Activated T-helper 1 cell treated with anti-CD3 and anti-CD28 coated beads, Interleukin-12 subunit alpha, Interleukin-12 subunit beta, Interleukin-2, Interleukin-4 antibody, amounts not matched to agents 30 ng/mL and 10 ng/mL and 1 ng/mL, durations not matched to agents 14 hours and 24 hours and 36 hours (primary cell): ENCODE measurements around the gene MYO18A. TPM values are rescaled to one million over a fixed set of nuclear protein-coding genes. Genes with fewer than 3 reads are reported as not detected.

Experiments used
- DNase-seq: peaks from one replicate; pipeline ENCODE4 v3.0.0; 2021; ENCODE audit warnings: low spot score
- H3K27ac Mint-ChIP-seq: one replicate; pipeline ENCODE4 v1.8.0; 2021; ENCODE audit warnings: mild to moderate bottlenecking, mixed read lengths
- H3K27me3 Mint-ChIP-seq: one replicate; pipeline ENCODE4 v1.8.0; 2022; ENCODE audit warnings: mild to moderate bottlenecking, moderate library complexity, mixed read lengths; ENCODE audit not compliant: insufficient read depth
- H3K36me3 Mint-ChIP-seq: one replicate; pipeline ENCODE4 v1.8.0; 2021; ENCODE audit warnings: low read depth, mixed read lengths
- H3K4me1 Mint-ChIP-seq: one replicate; pipeline ENCODE4 v1.8.0; 2021; ENCODE audit warnings: low read depth, mixed read lengths
- H3K4me3 Mint-ChIP-seq: one replicate; pipeline ENCODE4 v1.8.0; 2021; ENCODE audit warnings: mild to moderate bottlenecking, moderate library complexity, mixed read lengths
- H3K9me3 Mint-ChIP-seq: one replicate; pipeline ENCODE4 v1.8.0; 2021; ENCODE audit warnings: mixed read lengths
- intact Hi-C: fragments of 100-400 bp; cut with micrococcal nuclease; formaldehyde crosslinking; loops from one replicate; pipeline ENCODE4 v1.15.1; 2024
- total RNA-seq: library from RNA; stranded (reverse); gene quantifications from 2 replicates; pipeline ENCODE4 v1.2.3, GENCODE V29; 2022

MYO18A gene
- total RNA-seq, 1 donor from 2014 or later = 40.5 TPM

DNA sequence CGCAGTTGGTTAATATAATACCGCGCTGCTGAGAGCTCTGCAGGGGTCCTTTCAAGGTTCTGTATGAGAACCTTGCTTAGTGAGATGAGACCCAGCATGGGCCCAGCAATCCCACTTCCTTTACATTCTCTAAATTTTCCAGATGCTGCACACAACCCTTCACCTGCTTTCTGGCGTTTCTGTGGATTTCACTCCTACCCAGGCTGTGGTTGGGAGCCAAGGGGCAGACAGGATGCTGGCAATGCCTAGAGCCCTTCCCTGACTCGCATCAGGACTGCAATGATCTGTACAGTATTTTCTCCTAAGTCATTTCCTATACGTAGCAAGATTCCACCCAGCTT lies 147.4 kb downstream of the MYO18A start:
- H3K27ac Mint-ChIP-seq = no peak overlapping the region
- H3K4me1 Mint-ChIP-seq = no peaks in the 10 kb centered on the region
- peaks cover 28% of the 10 kb centered on the region for H3K27me3 Mint-ChIP-seq
- peaks cover 5% of the 10 kb centered on the region for H3K9me3 Mint-ChIP-seq
- no peaks in the 10 kb centered on the region for H3K36me3 Mint-ChIP-seq
- no peak overlapping the region for H3K4me3 Mint-ChIP-seq
- no peak for DNase-seq
- intact Hi-C loops = no loop called here

GRCh38 chr17:29032013-29032856 lies 148.0 kb downstream of the MYO18A start:
- intact Hi-C loops = no loop called here
- H3K4me3 Mint-ChIP-seq = no peak overlapping the region
- peaks cover 32% of the 10 kb centered on the region for H3K27me3 Mint-ChIP-seq

DNA sequence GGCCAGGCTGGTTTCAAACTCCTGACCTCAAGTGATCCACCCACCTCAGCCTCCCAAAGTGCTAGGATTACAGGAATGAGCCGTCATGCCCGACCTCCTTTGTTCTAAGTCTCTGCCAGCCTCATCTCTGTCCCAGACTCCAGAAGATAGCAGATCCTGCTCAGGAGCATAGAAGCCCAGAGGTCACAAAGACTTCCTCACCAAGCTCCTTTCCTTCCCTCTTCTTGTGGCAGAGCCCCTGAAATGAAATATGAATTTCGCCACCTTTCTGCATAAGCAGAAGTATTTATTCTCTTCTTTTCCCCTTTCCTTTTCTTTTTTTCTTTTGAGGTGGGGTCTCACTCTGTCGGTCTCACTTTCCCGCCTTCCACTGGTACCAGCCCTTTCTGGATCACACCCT lies 148.7 kb downstream of the MYO18A start:
- Mint-ChIP-seq H3K27me3 (peaks cover 39% of the 10 kb centered on the region), H3K4me1 (no peaks in the 10 kb centered on the region), H3K27ac (no peak overlapping the region), H3K9me3 (peaks cover 5% of the 10 kb centered on the region), H3K4me3 (no peak overlapping the region), H3K36me3 (no peaks in the 10 kb centered on the region)
- DNase-seq = no peak
- intact Hi-C loops = no loop called here

More at GRCh38 chr17:29032013-29032856, 148.0 kb downstream of the MYO18A start:
- DNase-seq = no peak
- no peak overlapping the region for H3K27ac Mint-ChIP-seq
- H3K9me3 Mint-ChIP-seq = peaks cover 5% of the 10 kb centered on the region
- H3K36me3 Mint-ChIP-seq = no peaks in the 10 kb centered on the region
- no peaks in the 10 kb centered on the region for H3K4me1 Mint-ChIP-seq

DNA sequence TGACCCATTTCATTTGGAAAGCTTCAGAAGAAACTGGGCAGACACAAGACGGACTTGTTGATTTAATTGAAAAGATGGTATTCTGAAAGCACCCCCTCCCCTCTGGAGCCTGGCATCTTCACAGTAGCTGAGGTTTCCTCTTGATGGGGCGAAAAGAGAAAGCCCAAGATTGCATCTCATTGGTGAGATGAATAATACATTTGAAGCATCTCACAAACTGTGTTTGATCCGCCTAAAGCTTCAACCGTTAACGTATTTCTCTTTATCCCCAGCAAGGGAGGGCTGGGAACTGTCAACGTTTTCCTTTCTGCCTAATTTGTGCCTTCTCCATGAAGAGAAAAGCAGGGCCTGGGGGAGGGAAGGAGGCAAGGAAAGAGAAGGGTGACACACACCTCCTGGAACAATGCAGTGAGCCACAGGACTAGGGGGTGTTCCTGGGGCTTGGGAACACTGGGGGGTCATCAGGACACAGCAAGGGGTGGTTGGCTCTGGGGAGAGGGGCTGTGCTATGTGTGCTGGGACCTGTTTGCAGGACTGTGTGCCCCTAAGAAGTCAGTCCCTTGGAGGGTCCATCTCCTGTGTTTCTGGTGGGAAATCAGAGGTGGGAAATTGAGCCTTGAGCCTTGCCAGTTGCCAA lies 155.8 kb downstream of the MYO18A start:
- Mint-ChIP-seq H3K4me3 (no peak overlapping the region), H3K27ac (no peak overlapping the region), H3K4me1 (peaks cover 2% of the 10 kb centered on the region), H3K27me3 (peaks cover 41% of the 10 kb centered on the region), H3K9me3 (no peaks in the 10 kb centered on the region), H3K36me3 (no peaks in the 10 kb centered on the region)
- DNase-seq = no peak
- intact Hi-C loops = no loop called here

DNA sequence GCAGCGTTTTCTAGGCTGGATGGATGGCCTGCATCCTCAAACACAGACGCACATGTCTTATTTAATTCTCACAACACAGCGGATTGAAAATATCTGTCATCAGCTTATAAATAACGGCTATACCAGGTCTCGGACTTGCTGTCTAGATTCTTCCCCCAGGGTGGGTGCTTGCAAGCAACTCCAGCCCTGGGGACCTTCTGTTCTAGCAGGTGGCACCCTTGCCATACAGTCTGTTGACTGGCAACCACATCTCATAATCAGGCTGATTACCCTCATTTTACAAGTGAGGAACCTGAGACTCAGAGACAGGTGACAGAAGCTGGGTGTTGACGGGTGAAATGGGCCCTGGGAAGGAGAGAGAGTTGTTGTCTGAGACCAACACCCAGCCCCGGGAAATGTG lies 158.1 kb downstream of the MYO18A start:
- H3K27me3 Mint-ChIP-seq = peaks cover 48% of the 10 kb centered on the region
- DNase-seq = no peak

GRCh38 chr17:29021226-29021625 lies 159.0 kb downstream of the MYO18A start:
- DNase-seq = no peak
- H3K4me3 Mint-ChIP-seq = no peak overlapping the region
- H3K27ac Mint-ChIP-seq = no peak overlapping the region
- H3K36me3 Mint-ChIP-seq = no peaks in the 10 kb centered on the region
- no peaks in the 10 kb centered on the region for H3K9me3 Mint-ChIP-seq
- peaks cover 6% of the 10 kb centered on the region for H3K4me1 Mint-ChIP-seq
- H3K27me3 Mint-ChIP-seq = peaks cover 46% of the 10 kb centered on the region
- intact Hi-C loops = no loop called here

More for the DNA sequence above, 158.1 kb downstream of the MYO18A start:
- no peaks in the 10 kb centered on the region for H3K9me3 Mint-ChIP-seq
- intact Hi-C loops = no loop called here
- no peaks in the 10 kb centered on the region for H3K36me3 Mint-ChIP-seq
- H3K4me1 Mint-ChIP-seq = peaks cover 6% of the 10 kb centered on the region
- H3K27ac Mint-ChIP-seq = no peak overlapping the region
- H3K4me3 Mint-ChIP-seq = no peak overlapping the region

Other genes starting within 250 kb of the MYO18A start
- gene PHF12, start 228.9 kb downstream of the MYO18A start, total RNA-seq = 58.4 and 64.9 TPM in 2 replicates
- gene SEZ6, start 174.4 kb downstream of the MYO18A start, total RNA-seq = not detected in 2 replicates
- gene PIPOX, start 137.3 kb downstream of the MYO18A start, total RNA-seq = 1.8 and 2.1 TPM in 2 replicates
- not detected in 2 replicates for gene CRYBA1, start 66.5 kb upstream of the MYO18A start, total RNA-seq
- gene NUFIP2, start 113.8 kb upstream of the MYO18A start, total RNA-seq = 92.2 and 95.5 TPM in 2 replicates
- gene TAOK1, start 210.0 kb upstream of the MYO18A start, total RNA-seq = 45.9 and 46.9 TPM in 2 replicates